Chondrocyte (in vitro differentiated cells): Measurements from ENCODE around the gene CCL4. TPM values are rescaled to one million over a fixed set of nuclear protein-coding genes. Genes with fewer than 3 reads are reported as not detected.
A peak's percentile ranks its signal among the peaks of the same experiment; 100 is the strongest.

Source experiments
- DNase-seq: peaks from one replicate; pipeline ENCODE4 v3.0.0; 2021; ENCODE audit warnings: mixed read lengths, low spot score
- H3K27ac Mint-ChIP-seq: one replicate; pipeline ENCODE4 v1.8.0; 2021; ENCODE audit warnings: mild to moderate bottlenecking, moderate library complexity, mixed read lengths; ENCODE audit not compliant: unreplicated experiment
- H3K27me3 Mint-ChIP-seq: 2 replicates; pipeline ENCODE4 v1.8.0; 2021; ENCODE audit warnings: low read depth, mixed read lengths
- H3K36me3 Mint-ChIP-seq: 2 replicates; pipeline ENCODE4 v1.8.0; 2021; ENCODE audit warnings: low read depth, mixed read lengths
- H3K4me1 Mint-ChIP-seq: 2 replicates; pipeline ENCODE4 v1.8.0; 2021; ENCODE audit warnings: low read depth, mild to moderate bottlenecking, mixed read lengths
- H3K4me3 Mint-ChIP-seq: one replicate; pipeline ENCODE4 v1.8.0; 2021; ENCODE audit warnings: mild to moderate bottlenecking, moderate library complexity, mixed read lengths; ENCODE audit not compliant: unreplicated experiment
- H3K9me3 Mint-ChIP-seq: 2 replicates; pipeline ENCODE4 v1.8.0; 2021; ENCODE audit warnings: low read depth, mixed read lengths
- total RNA-seq: library from RNA; stranded (reverse); gene quantifications from 3 replicates; pipeline ENCODE4 v1.2.1, GENCODE V29; 2021
- TF ChIP-seq, protein P1 (sequence below): fragments of 200-600 bp; sonication (generic); IDR thresholded peaks from 2 replicates; pipeline ENCODE4 v1.5.0; 2021; ENCODE audit warnings: antibody characterized with exemption, mild to moderate bottlenecking, moderate library complexity

Gene CCL4
- total RNA-seq, 1 donor from 2014 or later: not detected

DNA sequence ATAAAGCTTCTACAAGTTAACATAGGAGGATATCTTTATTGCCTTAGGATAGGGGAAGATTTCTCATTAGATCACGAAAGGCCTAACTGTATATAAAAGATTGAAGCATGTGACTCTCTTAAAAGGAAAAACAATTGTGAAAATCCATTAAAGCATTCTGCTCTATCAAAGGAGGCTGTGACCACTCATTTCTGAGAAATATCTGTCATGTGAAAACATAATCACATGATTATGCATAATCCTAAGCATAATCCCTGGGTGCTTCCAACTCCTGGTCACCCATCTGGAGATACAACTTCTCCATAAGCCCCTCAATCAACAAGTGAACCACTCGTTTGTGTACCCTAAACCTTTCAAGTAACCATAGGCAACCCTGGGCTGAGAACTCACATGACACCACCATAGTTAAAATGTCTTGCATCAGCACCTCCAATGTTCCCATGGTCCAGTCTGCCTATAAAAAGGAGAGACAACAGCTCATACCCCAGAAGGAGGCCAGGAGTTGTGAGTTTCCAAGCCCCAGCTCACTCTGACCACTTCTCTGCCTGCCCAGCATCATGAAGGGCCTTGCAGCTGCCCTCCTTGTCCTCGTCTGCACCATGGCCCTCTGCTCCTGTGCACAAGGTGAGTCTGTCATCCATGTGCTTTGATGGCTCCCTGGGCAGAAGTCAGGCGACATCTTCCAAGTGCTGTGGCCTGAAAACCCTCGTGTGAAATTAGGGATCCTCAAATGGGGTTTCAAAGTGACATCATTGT, 39.7 kb upstream of the CCL4 start, which contains the start of gene CCL18:
Gene CCL18, plus strand, starts transcription at position 487 of the 756 bp plus-strand sequence. Its CDS starts 71 bp downstream, at position 558.
- Mint-ChIP-seq H3K36me3 (no peaks in the 10 kb centered on the region), H3K4me3 (no peak within 1 kb of the TSS), H3K4me1 (no peaks in the 10 kb centered on the region), H3K27ac (no peak within 1 kb of the TSS), H3K27me3 (peaks cover 18% of the 10 kb centered on the region), H3K9me3 (peaks cover 6% of the 10 kb centered on the region)
- peak; percentile 59 for DNase-seq
- TF ChIP-seq, protein P1, sequence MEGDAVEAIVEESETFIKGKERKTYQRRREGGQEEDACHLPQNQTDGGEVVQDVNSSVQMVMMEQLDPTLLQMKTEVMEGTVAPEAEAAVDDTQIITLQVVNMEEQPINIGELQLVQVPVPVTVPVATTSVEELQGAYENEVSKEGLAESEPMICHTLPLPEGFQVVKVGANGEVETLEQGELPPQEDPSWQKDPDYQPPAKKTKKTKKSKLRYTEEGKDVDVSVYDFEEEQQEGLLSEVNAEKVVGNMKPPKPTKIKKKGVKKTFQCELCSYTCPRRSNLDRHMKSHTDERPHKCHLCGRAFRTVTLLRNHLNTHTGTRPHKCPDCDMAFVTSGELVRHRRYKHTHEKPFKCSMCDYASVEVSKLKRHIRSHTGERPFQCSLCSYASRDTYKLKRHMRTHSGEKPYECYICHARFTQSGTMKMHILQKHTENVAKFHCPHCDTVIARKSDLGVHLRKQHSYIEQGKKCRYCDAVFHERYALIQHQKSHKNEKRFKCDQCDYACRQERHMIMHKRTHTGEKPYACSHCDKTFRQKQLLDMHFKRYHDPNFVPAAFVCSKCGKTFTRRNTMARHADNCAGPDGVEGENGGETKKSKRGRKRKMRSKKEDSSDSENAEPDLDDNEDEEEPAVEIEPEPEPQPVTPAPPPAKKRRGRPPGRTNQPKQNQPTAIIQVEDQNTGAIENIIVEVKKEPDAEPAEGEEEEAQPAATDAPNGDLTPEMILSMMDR: no peak

DNA sequence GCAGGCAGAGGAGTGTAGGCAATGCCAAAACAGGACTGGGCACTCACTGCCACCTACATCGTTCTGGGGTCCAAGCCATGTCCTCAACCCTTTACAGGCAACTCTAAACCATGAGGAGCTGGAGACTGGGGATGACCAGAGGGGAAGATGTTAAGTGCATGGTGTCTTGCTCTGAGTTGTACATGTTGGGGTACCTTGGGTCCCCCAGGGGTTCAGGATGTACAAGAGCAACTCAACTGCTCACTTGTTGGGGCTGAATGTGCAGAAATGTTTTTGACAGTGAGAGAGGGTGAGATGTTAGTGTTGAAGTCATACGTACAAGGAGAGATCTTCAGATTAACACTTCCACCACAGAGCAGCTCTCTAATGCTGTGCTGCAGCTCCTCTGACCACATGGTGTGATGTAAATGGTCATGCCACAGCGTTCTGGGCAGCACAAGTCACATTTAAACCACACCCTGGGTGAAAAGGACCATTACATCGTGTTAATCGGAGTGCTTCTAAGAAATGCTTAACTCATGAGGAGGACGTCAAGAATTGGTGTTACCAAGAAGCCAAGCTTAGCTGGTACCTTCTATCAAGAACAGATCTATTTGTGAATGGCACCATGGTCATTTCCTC, 37.2 kb upstream of the CCL4 start:
- Mint-ChIP-seq H3K27ac (no peak overlapping the region), H3K4me1 (no peaks in the 10 kb centered on the region), H3K36me3 (no peaks in the 10 kb centered on the region), H3K27me3 (peaks cover 21% of the 10 kb centered on the region), H3K9me3 (peaks cover 3% of the 10 kb centered on the region), H3K4me3 (no peak overlapping the region)
- DNase-seq: no peak
- TF ChIP-seq, protein P1: no peak

DNA sequence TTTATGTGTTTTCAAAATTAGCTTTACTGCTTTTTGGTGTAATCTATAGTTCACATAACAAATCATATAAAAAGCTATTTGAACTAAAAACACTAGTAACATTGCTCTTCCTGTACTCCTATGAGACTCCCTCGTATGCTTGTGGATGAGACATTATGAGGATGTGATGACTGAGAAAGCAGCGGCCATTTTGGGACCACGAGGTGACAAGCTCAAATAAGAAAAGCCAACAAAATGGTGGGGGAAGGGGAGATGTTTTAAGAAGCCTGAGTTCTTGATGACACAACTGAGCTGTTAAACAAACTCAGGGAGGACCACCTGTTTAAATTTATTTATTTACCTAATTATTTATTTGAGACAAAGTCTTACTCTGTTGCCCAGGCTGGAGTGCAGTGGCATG, 35.1 kb upstream of the CCL4 start:
- Mint-ChIP-seq H3K27me3 (peaks cover 26% of the 10 kb centered on the region), H3K4me3 (no peak overlapping the region), H3K4me1 (no peaks in the 10 kb centered on the region), H3K9me3 (peaks cover 3% of the 10 kb centered on the region), H3K36me3 (no peaks in the 10 kb centered on the region), H3K27ac (no peak overlapping the region)
- no peak for DNase-seq
- TF ChIP-seq, protein P1: no peak

DNA sequence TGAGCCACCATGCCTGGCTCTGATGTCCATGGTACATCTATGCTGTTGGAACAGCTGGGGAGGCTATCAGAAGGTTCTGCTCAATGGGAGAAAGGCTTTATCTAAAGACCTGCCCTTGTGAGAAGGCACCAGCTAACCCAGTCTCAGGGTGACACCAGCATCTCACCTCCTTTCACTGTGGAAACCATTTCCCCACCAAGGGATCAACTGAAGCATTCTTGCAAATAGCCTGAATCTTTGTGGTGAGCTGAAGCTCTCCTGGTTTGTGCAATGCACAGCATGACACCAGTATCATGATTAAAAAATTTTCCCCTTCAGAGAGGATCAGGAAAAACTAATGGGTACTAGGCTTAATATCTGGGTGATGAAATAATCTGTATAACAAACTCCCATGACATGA, 34.5 kb upstream of the CCL4 start:
- H3K36me3 Mint-ChIP-seq: no peaks in the 10 kb centered on the region
- peaks cover 24% of the 10 kb centered on the region for H3K27me3 Mint-ChIP-seq
- peaks cover 3% of the 10 kb centered on the region for H3K9me3 Mint-ChIP-seq
- H3K4me1 Mint-ChIP-seq: no peaks in the 10 kb centered on the region
- DNase-seq: no peak
- H3K27ac Mint-ChIP-seq: no peak overlapping the region
- TF ChIP-seq, protein P1: no peak
- no peak overlapping the region for H3K4me3 Mint-ChIP-seq

DNA sequence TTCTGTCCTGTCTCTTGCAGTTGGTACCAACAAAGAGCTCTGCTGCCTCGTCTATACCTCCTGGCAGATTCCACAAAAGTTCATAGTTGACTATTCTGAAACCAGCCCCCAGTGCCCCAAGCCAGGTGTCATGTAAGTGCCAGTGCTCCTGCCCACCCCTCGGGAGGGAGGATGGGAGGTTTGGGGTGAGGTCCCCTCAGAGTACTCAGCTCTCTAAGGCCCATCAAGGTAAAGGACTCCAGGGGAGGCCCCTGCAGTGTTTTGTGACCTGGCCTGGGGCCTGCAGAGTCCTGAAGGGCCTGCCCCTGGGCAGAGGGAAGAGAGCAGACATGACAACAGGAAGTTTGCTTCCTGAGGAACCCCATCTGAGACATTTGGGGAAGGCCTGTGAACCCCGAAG, 33.2 kb upstream of the CCL4 start:
- Mint-ChIP-seq H3K4me3 (no peak overlapping the region), H3K4me1 (no peaks in the 10 kb centered on the region), H3K27ac (no peak overlapping the region), H3K27me3 (peaks cover 16% of the 10 kb centered on the region), H3K36me3 (no peaks in the 10 kb centered on the region), H3K9me3 (peaks cover 3% of the 10 kb centered on the region)
- TF ChIP-seq, protein P1: no peak
- DNase-seq: no peak
